Right lobe of liver (tissue), 4 donors: Measurements from ENCODE around the gene ITPK1.

ENCODE experiments used
- CTCF ChIP-seq, 4 donors: fragments of 200-600 bp in 3 of 4; fragments of 450-650 bp in 1 of 4; IDR thresholded peaks; one replicate each; pipeline versions ENCODE4 v1.5.1 to v1.8.0; 2016 to 2022; ENCODE audit warnings: antibody characterized with exemption in 4 of 4, mild to moderate bottlenecking in 2 of 4
- POLR2A ChIP-seq: fragments of 450-650 bp; IDR thresholded peaks from one replicate; pipeline ENCODE4 v1.6.1; 2017; ENCODE audit warnings: antibody characterized with exemption, mild to moderate bottlenecking
- donor health status: DM: no; HTN: no; CAD: no.
- donor health status: DM: no; HTN: no; CAD: no.
- donor health status: DM: no; HTN: yes; CAD: no.

GRCh38 chr14:92945959-92946846, 169.5 kb downstream of the ITPK1 start:
- no peak for TF ChIP-seq CTCF (IDR thresholded peaks at IDR 0.05)
- no peak for TF ChIP-seq POLR2A
